Measurements from ENCODE around the gene CDC42BPB.
"Not testable (repeated sequence)": the region's sequence is repeated elsewhere in the genome, so short reads cannot be mapped to it uniquely, and the experiment has no call there.

The CDC42BPB gene

GRCh38 chr14:102939329-102939728 is 118.0 kb downstream of the CDC42BPB start:
- no peak overlapping the region for H3K27ac ChIP-seq

GRCh38 chr14:102938191-102938590 is 119.2 kb downstream of the CDC42BPB start:
- Histone ChIP-seq H3K27ac (no peak overlapping the region), H3K4me3 (no peak overlapping the region)

More at GRCh38 chr14:102939329-102939728, 118.0 kb downstream of the CDC42BPB start:
- no peak overlapping the region for H3K4me3 ChIP-seq

- no peak overlapping the region for H3K4me3 ChIP-seq
- no peak overlapping the region for H3K27ac ChIP-seq
Measured at GRCh38 chr14:102937331-102938175, 119.8 kb downstream of the CDC42BPB start.

- Histone ChIP-seq H3K4me3 (no peak overlapping the region), H3K27ac (no peak overlapping the region)
Measured at GRCh38 chr14:102935756-102936155, 121.6 kb downstream of the CDC42BPB start.

- Histone ChIP-seq H3K27ac (no peak overlapping the region), H3K4me3 (no peak overlapping the region)
Measured at GRCh38 chr14:102933618-102934231, 123.6 kb downstream of the CDC42BPB start.

GRCh38 chr14:102932484-102933248 is 124.7 kb downstream of the CDC42BPB start:
- Histone ChIP-seq H3K4me3 (no peak overlapping the region), H3K27ac (no peak overlapping the region)

- no peak overlapping the region for H3K27ac ChIP-seq
- no peak overlapping the region for H3K4me3 ChIP-seq
Measured at GRCh38 chr14:102931580-102932285, 125.6 kb downstream of the CDC42BPB start.

- no peak overlapping the region for H3K4me3 ChIP-seq
- no peak overlapping the region for H3K27ac ChIP-seq
Measured at GRCh38 chr14:102930753-102931579, 126.4 kb downstream of the CDC42BPB start.

- H3K27ac ChIP-seq, result no peak overlapping the region
- peak overlapping the region in 6 of 7 experiments; percentile 21 to 45 (median 32) for H3K4me3 ChIP-seq
Measured at GRCh38 chr14:102930138-102930752, 127.1 kb downstream of the CDC42BPB start.

- Histone ChIP-seq H3K4me3 (peak overlapping the region; percentile 21 to 45 (median 26)), H3K27ac (peak overlapping the region in 1 of 21 experiments; percentile 11)
Measured at GRCh38 chr14:102929241-102930137, 127.9 kb downstream of the CDC42BPB start.

- H3K27ac ChIP-seq, result peak overlapping the region in 13 of 21 experiments; percentile 11 to 84 (median 56)
- peak overlapping the region; percentile 21 to 45 (median 26) for H3K4me3 ChIP-seq
Measured at GRCh38 chr14:102928412-102929240, 128.7 kb downstream of the CDC42BPB start.

GRCh38 chr14:102927878-102928411 is 129.4 kb downstream of the CDC42BPB start:
- H3K27ac ChIP-seq, result peak overlapping the region in 13 of 21 experiments; percentile 15 to 84 (median 56)
- H3K4me3 ChIP-seq, result peak overlapping the region; percentile 21 to 45 (median 26)

GRCh38 chr14:102927346-102927877 is 129.9 kb downstream of the CDC42BPB start:
- Histone ChIP-seq H3K27ac (peak overlapping the region in 10 of 21 experiments; percentile 28 to 84 (median 58)), H3K4me3 (peak overlapping the region in 6 of 7 experiments; percentile 21 to 45 (median 32))

- H3K4me3 ChIP-seq, H3K27ac ChIP-seq: not testable (repeated sequence)
Measured at GRCh38 chr14:102926840-102927239, 130.5 kb downstream of the CDC42BPB start.

- Histone ChIP-seq H3K4me3 (no peak overlapping the region), H3K27ac (no peak overlapping the region)
Measured at GRCh38 chr14:102926104-102926503, 131.2 kb downstream of the CDC42BPB start.

GRCh38 chr14:102925646-102926045 is 131.7 kb downstream of the CDC42BPB start:
- Histone ChIP-seq H3K4me3 (no peak overlapping the region), H3K27ac (no peak overlapping the region)
